ENCODE results near the gene TRHDE. TPM values are rescaled to one million over a fixed set of nuclear protein-coding genes. Genes with fewer than 3 reads are reported as not detected.

The TRHDE gene
- total RNA-seq, 1 experiment from 2014 or later = 16.5 TPM

- ChIA-PET POLR2A (ENCODE audit: unreplicated experiment) (no interaction called here), CTCF (no interaction called here)
- H3K36me3 ChIP-seq (ENCODE audit: low read depth, low read length) = no peaks in the 10 kb centered on the region
- DNase-seq = no peak
- H3K4me3 ChIP-seq (ENCODE audit: low read length) = no peak overlapping the region
- no peaks in the 10 kb centered on the region for H3K27me3 ChIP-seq (ENCODE audit: low read length)
- H3K9me3 ChIP-seq (ENCODE audit: low read length) = no peaks in the 10 kb centered on the region
- ATAC-seq = no peak
- H3F3A ChIP-seq (ENCODE audit: low read length, unreplicated experiment) = no peaks in the 10 kb centered on the region
- TF ChIP-seq EZH2phosphoT487 (IDR thresholded peaks at IDR 0.05; ENCODE audit: borderline replicate concordance, low read length) = no peak
- TF ChIP-seq, protein P1, sequence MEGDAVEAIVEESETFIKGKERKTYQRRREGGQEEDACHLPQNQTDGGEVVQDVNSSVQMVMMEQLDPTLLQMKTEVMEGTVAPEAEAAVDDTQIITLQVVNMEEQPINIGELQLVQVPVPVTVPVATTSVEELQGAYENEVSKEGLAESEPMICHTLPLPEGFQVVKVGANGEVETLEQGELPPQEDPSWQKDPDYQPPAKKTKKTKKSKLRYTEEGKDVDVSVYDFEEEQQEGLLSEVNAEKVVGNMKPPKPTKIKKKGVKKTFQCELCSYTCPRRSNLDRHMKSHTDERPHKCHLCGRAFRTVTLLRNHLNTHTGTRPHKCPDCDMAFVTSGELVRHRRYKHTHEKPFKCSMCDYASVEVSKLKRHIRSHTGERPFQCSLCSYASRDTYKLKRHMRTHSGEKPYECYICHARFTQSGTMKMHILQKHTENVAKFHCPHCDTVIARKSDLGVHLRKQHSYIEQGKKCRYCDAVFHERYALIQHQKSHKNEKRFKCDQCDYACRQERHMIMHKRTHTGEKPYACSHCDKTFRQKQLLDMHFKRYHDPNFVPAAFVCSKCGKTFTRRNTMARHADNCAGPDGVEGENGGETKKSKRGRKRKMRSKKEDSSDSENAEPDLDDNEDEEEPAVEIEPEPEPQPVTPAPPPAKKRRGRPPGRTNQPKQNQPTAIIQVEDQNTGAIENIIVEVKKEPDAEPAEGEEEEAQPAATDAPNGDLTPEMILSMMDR (conservative IDR thresholded peaks at IDR 0.05; ENCODE audit: low read depth, low read length) = no peak
- TF ChIP-seq EZH2 (IDR thresholded peaks at IDR 0.05; ENCODE audit: low read length, unreplicated experiment) = no peak
- no peaks in the 10 kb centered on the region for H3K9me2 ChIP-seq (replicated peaks; ENCODE audit: low read length)
- no peak overlapping the region for H2AFZ ChIP-seq (ENCODE audit: low read length)
- no TSS peak for BruUV-seq (replicated peaks)
- no peak overlapping the region for H3K9ac ChIP-seq (ENCODE audit: low read length)
- H3K4me1 ChIP-seq (ENCODE audit: insufficient read depth, low read length) = peaks cover 9% of the 10 kb centered on the region
- no peaks in the 10 kb centered on the region for H4K20me1 ChIP-seq (ENCODE audit: low read length)
- no peaks in the 10 kb centered on the region for H3K79me2 ChIP-seq (ENCODE audit: low read length)
- intact Hi-C loops (cut with micrococcal nuclease) = no loop called here
- H3K27ac ChIP-seq (ENCODE audit: low read length) = no peak overlapping the region
- H3K4me2 ChIP-seq (ENCODE audit: low read length) = no peak overlapping the region
Measured at GRCh38 chr12:72505227-72505626, 233.1 kb downstream of the TRHDE start.

GRCh38 chr12:72509891-72510290 is 237.7 kb downstream of the TRHDE start:
- intact Hi-C loops (cut with micrococcal nuclease) = no loop called here
- TF ChIP-seq, protein P1 (conservative IDR thresholded peaks at IDR 0.05; ENCODE audit: low read depth, low read length) = no peak
- TF ChIP-seq EZH2 (IDR thresholded peaks at IDR 0.05; ENCODE audit: low read length, unreplicated experiment) = no peak
- no peak for TF ChIP-seq EZH2phosphoT487 (IDR thresholded peaks at IDR 0.05; ENCODE audit: borderline replicate concordance, low read length)
- no peak overlapping the region for H2AFZ ChIP-seq (ENCODE audit: low read length)
- ChIA-PET POLR2A (ENCODE audit: unreplicated experiment) (no interaction called here), CTCF (no interaction called here)
- no peaks in the 10 kb centered on the region for H3K36me3 ChIP-seq (ENCODE audit: low read depth, low read length)
- ATAC-seq = no peak
- H3K4me3 ChIP-seq (ENCODE audit: low read length) = no peak overlapping the region
- no TSS peak for BruUV-seq (replicated peaks)
- no peaks in the 10 kb centered on the region for H3K9me2 ChIP-seq (replicated peaks; ENCODE audit: low read length)
- no peaks in the 10 kb centered on the region for H3K9me3 ChIP-seq (ENCODE audit: low read length)
- no peak for DNase-seq
- no peak overlapping the region for H3K4me2 ChIP-seq (ENCODE audit: low read length)
- H3F3A ChIP-seq (ENCODE audit: low read length, unreplicated experiment) = no peaks in the 10 kb centered on the region
- H3K27me3 ChIP-seq (ENCODE audit: low read length) = no peaks in the 10 kb centered on the region
- H3K4me1 ChIP-seq (ENCODE audit: insufficient read depth, low read length) = no peaks in the 10 kb centered on the region
- H3K27ac ChIP-seq (ENCODE audit: low read length) = no peak overlapping the region
- H3K79me2 ChIP-seq (ENCODE audit: low read length) = no peaks in the 10 kb centered on the region
- H4K20me1 ChIP-seq (ENCODE audit: low read length) = no peaks in the 10 kb centered on the region
- H3K9ac ChIP-seq (ENCODE audit: low read length) = no peak overlapping the region

DNA sequence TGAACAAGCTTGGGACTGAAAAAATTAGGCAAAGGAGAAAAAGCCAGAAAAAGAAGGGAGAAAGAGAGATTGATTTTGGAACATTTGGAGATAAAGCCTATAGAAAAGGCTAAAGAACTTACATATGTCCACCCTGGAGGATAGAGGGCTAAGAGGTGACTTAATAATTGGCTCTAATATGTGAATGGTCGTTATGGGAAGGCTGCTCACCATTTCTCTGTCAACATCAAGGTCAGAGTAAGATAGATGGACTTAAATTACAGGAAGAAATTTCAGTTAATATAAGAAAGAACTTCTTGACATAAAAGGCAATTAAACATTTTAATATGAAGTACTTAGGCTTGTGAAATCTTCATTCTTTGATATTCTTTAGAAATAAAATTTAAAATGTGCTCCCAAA is 238.6 kb downstream of the TRHDE start:
- TF ChIP-seq, protein P1 (conservative IDR thresholded peaks at IDR 0.05; ENCODE audit: low read depth, low read length) = no peak
- TF ChIP-seq EZH2 (IDR thresholded peaks at IDR 0.05; ENCODE audit: low read length, unreplicated experiment) (no peak), EZH2phosphoT487 (IDR thresholded peaks at IDR 0.05; ENCODE audit: borderline replicate concordance, low read length) (no peak)
- H3K4me3 ChIP-seq (ENCODE audit: low read length) = no peak overlapping the region
- no peaks in the 10 kb centered on the region for H3K27me3 ChIP-seq (ENCODE audit: low read length)
- H3K9me3 ChIP-seq (ENCODE audit: low read length) = no peaks in the 10 kb centered on the region
- H3K9me2 ChIP-seq (replicated peaks; ENCODE audit: low read length) = no peaks in the 10 kb centered on the region
- ATAC-seq = no peak
- BruUV-seq (replicated peaks) = no TSS peak
- no peaks in the 10 kb centered on the region for H3F3A ChIP-seq (ENCODE audit: low read length, unreplicated experiment)
- H4K20me1 ChIP-seq (ENCODE audit: low read length) = no peaks in the 10 kb centered on the region
- H2AFZ ChIP-seq (ENCODE audit: low read length) = no peak overlapping the region
- CTCF ChIA-PET = no interaction called here
- H3K9ac ChIP-seq (ENCODE audit: low read length) = no peak overlapping the region
- POLR2A ChIA-PET (ENCODE audit: unreplicated experiment) = no interaction called here
- no peaks in the 10 kb centered on the region for H3K79me2 ChIP-seq (ENCODE audit: low read length)
- H3K36me3 ChIP-seq (ENCODE audit: low read depth, low read length) = no peaks in the 10 kb centered on the region
- no peaks in the 10 kb centered on the region for H3K4me1 ChIP-seq (ENCODE audit: insufficient read depth, low read length)
- no peak for DNase-seq
- no peak overlapping the region for H3K27ac ChIP-seq (ENCODE audit: low read length)
- H3K4me2 ChIP-seq (ENCODE audit: low read length) = no peak overlapping the region
- intact Hi-C loops (cut with micrococcal nuclease) = no loop called here
